CD4-positive, alpha-beta T cell treated with Interleukin-4 for 1 hour (primary cell): ENCODE data around the gene FGF12.

Experiments
- DNase-seq, 2 donors: peaks; one replicate each; pipeline ENCODE4 v3.0.0-alpha.2; 2020 to 2022

FGF12 gene

GRCh38 chr3:192408647-192409200, 318.6 kb downstream of the FGF12 start:
- DNase-seq, result no peak

GRCh38 chr3:192408007-192408646, 319.2 kb downstream of the FGF12 start:
- no peak for DNase-seq

GRCh38 chr3:192399767-192400166, 327.6 kb downstream of the FGF12 start:
- no peak for DNase-seq

GRCh38 chr3:192397012-192397411, 330.3 kb downstream of the FGF12 start:
- no peak for DNase-seq

- DNase-seq, result no peak
Observed at GRCh38 chr3:192395506-192395905, 331.8 kb downstream of the FGF12 start.

- DNase-seq, result no peak
Observed at GRCh38 chr3:192392986-192393385, 334.4 kb downstream of the FGF12 start.

- DNase-seq, result no peak
Observed at GRCh38 chr3:192382861-192383260, 344.5 kb downstream of the FGF12 start.

GRCh38 chr3:192373586-192373985, 353.8 kb downstream of the FGF12 start:
- no peak for DNase-seq

GRCh38 chr3:192373032-192373431, 354.3 kb downstream of the FGF12 start:
- DNase-seq, result no peak

GRCh38 chr3:192372616-192373015, 354.7 kb downstream of the FGF12 start:
- DNase-seq, result no peak

GRCh38 chr3:192371870-192372400, 355.4 kb downstream of the FGF12 start:
- no peak for DNase-seq

GRCh38 chr3:192367616-192368015, 359.7 kb downstream of the FGF12 start:
- no peak for DNase-seq

- no peak for DNase-seq
Observed at GRCh38 chr3:192366916-192367315, 360.4 kb downstream of the FGF12 start.

GRCh38 chr3:192365571-192365970, 361.8 kb downstream of the FGF12 start:
- no peak for DNase-seq

- DNase-seq, result no peak
Observed at GRCh38 chr3:192364316-192364715, 363.0 kb downstream of the FGF12 start.

GRCh38 chr3:192354687-192355086, 372.7 kb downstream of the FGF12 start:
- DNase-seq, result no peak

GRCh38 chr3:192352142-192352541, 375.2 kb downstream of the FGF12 start:
- no peak for DNase-seq

- DNase-seq, result no peak
Observed at GRCh38 chr3:192351441-192351840, 375.9 kb downstream of the FGF12 start.

GRCh38 chr3:192340031-192340430, 387.3 kb downstream of the FGF12 start:
- DNase-seq, result no peak

- no peak for DNase-seq
Observed at GRCh38 chr3:192339214-192339613, 388.1 kb downstream of the FGF12 start.

- no peak for DNase-seq
Observed at GRCh38 chr3:192336286-192336685, 391.1 kb downstream of the FGF12 start.

GRCh38 chr3:192332386-192333291, 394.7 kb downstream of the FGF12 start:
- no peak for DNase-seq

GRCh38 chr3:192331749-192332385, 395.5 kb downstream of the FGF12 start:
- peak in 1 of 2 donors; percentile 10 for DNase-seq
